ENCODE results near the gene PLEKHM2.

- no peak for TF ChIP-seq POLR2A (IDR thresholded peaks at IDR 0.05)
- TF ChIP-seq CTCF (IDR thresholded peaks at IDR 0.05) = no peak
These were observed 50.8 kb downstream of the PLEKHM2 start for GRCh38 chr1:15734901-15735300.
